Ovary (tissue), 3 donors: Measurements from ENCODE around the gene TNIK.

Experiments
- EP300 ChIP-seq: sonication (generic); formaldehyde crosslinking; IDR thresholded peaks from one replicate; pipeline ENCODE4 v1.6.1; 2017; ENCODE audit warnings: antibody characterized with exemption
- TF ChIP-seq, protein P1 (sequence below), 3 donors: fragments of 450-650 bp in 2 of 3; fragments of 200-600 bp in 1 of 3; IDR thresholded peaks; one replicate each; pipeline versions ENCODE4 v1.5.1 to v1.8.0; 2016 to 2022; ENCODE audit warnings: antibody characterized with exemption in 3 of 3, mild to moderate bottlenecking in 1 of 3
- donor health status: DM: no; HTN: no; CAD: no.

DNA sequence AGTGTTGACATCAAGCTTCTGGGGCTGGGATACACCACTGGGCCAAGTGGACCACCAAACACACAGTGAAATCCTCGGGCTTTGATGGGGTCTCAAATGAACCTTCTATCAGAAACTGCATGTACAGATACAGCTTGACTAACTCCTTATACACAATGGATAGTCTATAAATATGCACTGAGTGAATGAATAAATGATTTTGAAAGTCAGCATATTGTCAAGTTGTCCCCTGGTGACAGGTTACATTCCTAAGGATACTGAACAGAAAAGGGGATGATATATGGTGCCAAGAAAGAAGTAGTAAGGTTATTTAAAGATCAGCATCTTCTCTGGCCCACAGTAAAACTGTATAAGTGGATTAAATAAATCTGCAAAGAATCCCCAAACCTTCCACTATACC is 274.2 kb downstream of the TNIK start:
- TF ChIP-seq, protein P1, sequence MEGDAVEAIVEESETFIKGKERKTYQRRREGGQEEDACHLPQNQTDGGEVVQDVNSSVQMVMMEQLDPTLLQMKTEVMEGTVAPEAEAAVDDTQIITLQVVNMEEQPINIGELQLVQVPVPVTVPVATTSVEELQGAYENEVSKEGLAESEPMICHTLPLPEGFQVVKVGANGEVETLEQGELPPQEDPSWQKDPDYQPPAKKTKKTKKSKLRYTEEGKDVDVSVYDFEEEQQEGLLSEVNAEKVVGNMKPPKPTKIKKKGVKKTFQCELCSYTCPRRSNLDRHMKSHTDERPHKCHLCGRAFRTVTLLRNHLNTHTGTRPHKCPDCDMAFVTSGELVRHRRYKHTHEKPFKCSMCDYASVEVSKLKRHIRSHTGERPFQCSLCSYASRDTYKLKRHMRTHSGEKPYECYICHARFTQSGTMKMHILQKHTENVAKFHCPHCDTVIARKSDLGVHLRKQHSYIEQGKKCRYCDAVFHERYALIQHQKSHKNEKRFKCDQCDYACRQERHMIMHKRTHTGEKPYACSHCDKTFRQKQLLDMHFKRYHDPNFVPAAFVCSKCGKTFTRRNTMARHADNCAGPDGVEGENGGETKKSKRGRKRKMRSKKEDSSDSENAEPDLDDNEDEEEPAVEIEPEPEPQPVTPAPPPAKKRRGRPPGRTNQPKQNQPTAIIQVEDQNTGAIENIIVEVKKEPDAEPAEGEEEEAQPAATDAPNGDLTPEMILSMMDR (IDR thresholded peaks at IDR 0.05): no peak
- TF ChIP-seq EP300: no peak
